Skin of body (tissue), 2 donors: ENCODE results near the gene ASB8. TPM values are rescaled to one million over a fixed set of nuclear protein-coding genes. Genes with fewer than 3 reads are reported as not detected.

ENCODE experiments used
- DNase-seq: peaks from one replicate; lab custom pipeline; 2025; lab: John Stamatoyannopoulos, UW
- total RNA-seq: library from RNA; depleted of rRNA; stranded (reverse); fragments of >200 nt; gene quantifications from one replicate; pipeline ENCODE4 v1.2.3, GENCODE V29; 2014

The ASB8 gene
- total RNA-seq, result 22.1 TPM

GRCh38 chr12:48157018-48157888 is at the start of gene ASB8:
Gene ASB8 (minus strand): TSS chr12:48157515. CDS start chr12:48153496, 4,019 bp downstream.
- DNase-seq, result peak; percentile 98

GRCh38 chr12:48203192-48203591 is 45.9 kb upstream of the ASB8 start, which contains the start of gene OR10AD1:
Gene OR10AD1 (minus strand): TSS chr12:48203292. CDS start chr12:48203292, 0 bp downstream.
- no peak for DNase-seq

GRCh38 chr12:48202766-48203165 is 45.5 kb upstream of the ASB8 start:
- no peak for DNase-seq

- no peak for DNase-seq
These were observed 44.2 kb upstream of the ASB8 start for GRCh38 chr12:48201516-48201915.

GRCh38 chr12:48201091-48201490 is 43.8 kb upstream of the ASB8 start:
- no peak for DNase-seq

GRCh38 chr12:48199774-48200221 is 42.5 kb upstream of the ASB8 start:
- DNase-seq, result no peak

GRCh38 chr12:48198985-48199384 is 41.7 kb upstream of the ASB8 start:
- no peak for DNase-seq

- no peak for DNase-seq
These were observed 41.3 kb upstream of the ASB8 start for GRCh38 chr12:48198672-48198971.

- DNase-seq, result peak; percentile 88
These were observed 40.8 kb upstream of the ASB8 start for GRCh38 chr12:48197971-48198671.

- peak; percentile 38 for DNase-seq
These were observed 40.2 kb upstream of the ASB8 start for GRCh38 chr12:48197549-48197970.

- peak; percentile 61 for DNase-seq
These were observed 37.5 kb upstream of the ASB8 start for GRCh38 chr12:48194799-48195201.

- no peak for DNase-seq
These were observed 36.3 kb upstream of the ASB8 start for GRCh38 chr12:48193623-48194022.

GRCh38 chr12:48192861-48193260 is 35.5 kb upstream of the ASB8 start:
- DNase-seq, result no peak

GRCh38 chr12:48191096-48191495 is 33.8 kb upstream of the ASB8 start:
- DNase-seq, result no peak

GRCh38 chr12:48189331-48190125 is 32.2 kb upstream of the ASB8 start:
- DNase-seq, result peak; percentile 68

GRCh38 chr12:48187916-48188695 is 30.8 kb upstream of the ASB8 start:
- DNase-seq, result no peak

GRCh38 chr12:48185181-48185919 is 28.0 kb upstream of the ASB8 start:
- DNase-seq, result peak; percentile 41

- DNase-seq, result no peak
These were observed 27.2 kb upstream of the ASB8 start for GRCh38 chr12:48184549-48184922.

GRCh38 chr12:48183876-48184548 is 26.7 kb upstream of the ASB8 start:
- DNase-seq, result no peak
